ENCODE data around the gene IQCB1.

IQCB1 gene

DNA sequence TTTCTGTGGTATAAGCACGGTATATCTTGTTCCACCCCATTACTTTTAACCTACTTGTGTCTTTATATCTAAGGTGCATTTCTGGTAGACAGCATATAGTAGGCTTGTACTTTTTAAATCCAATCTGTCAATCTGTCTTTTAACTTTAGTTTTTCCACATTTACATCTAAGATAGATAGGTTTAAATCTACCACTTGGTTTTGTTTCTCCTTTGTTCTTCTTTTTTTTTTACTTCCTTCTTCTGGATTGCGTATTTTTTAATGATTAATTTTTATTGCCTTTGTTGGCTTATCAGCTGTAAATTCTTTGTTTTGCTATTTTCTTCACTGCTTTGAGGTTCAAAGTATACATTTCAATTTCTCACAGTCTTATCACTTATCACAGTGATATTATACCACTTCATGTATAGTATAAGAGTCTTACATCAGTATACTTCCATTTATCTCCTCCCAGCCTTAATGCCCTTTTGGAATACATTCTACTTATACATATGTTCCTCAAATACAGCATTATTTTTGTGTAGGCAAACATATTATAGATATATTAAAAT lies 31.0 kb downstream of the IQCB1 start:
- no peak overlapping the region for H2BK5ac ChIP-seq (ENCODE audit: low read depth, low read length, poor library complexity, severe bottlenecking)
- no peaks in the 10 kb centered on the region for H3K9me3 ChIP-seq (ENCODE audit: control insufficient read depth, low read length)
- peaks cover 2 to 50% of the 10 kb centered on the region in 2 experiments for H3K36me3 ChIP-seq (ENCODE audit: control insufficient read depth in 1 of 2, insufficient read depth in 2 of 2, low read depth in 1 of 2, low read length in 2 of 2)
- H2BK120ac ChIP-seq (ENCODE audit: low read depth, low read length): no peak overlapping the region
- H3K23ac ChIP-seq (ENCODE audit: low read length in 2 of 2): no peak overlapping the region
- H3K9ac ChIP-seq (ENCODE audit: low read length): no peak overlapping the region
- no peak overlapping the region for H2BK12ac ChIP-seq (ENCODE audit: low read length in 2 of 2)
- no peak overlapping the region for H2BK15ac ChIP-seq (ENCODE audit: low read depth, poor library complexity, severe bottlenecking)
- no peak overlapping the region for H3K4me3 ChIP-seq (ENCODE audit: insufficient read depth in 1 of 2, low read depth in 1 of 2, low read length in 2 of 2)
- no peak overlapping the region for H3K18ac ChIP-seq (ENCODE audit: low read depth in 1 of 2, low read length in 2 of 2)
- DNase-seq: no peak
- no peaks in the 10 kb centered on the region for H3K27me3 ChIP-seq (ENCODE audit: control insufficient read depth in 1 of 2, insufficient read depth in 1 of 2, low read length in 2 of 2)
- H3K27ac ChIP-seq (ENCODE audit: low read length, poor library complexity, severe bottlenecking): no peak overlapping the region
- H2AK5ac ChIP-seq (ENCODE audit: low read length, severe bottlenecking): no peak overlapping the region
- H4K8ac ChIP-seq (ENCODE audit: low read length): no peak overlapping the region
- no peak overlapping the region for H3K4ac ChIP-seq (ENCODE audit: low read depth in 1 of 2, low read length in 2 of 2)
- no peak overlapping the region for H4K91ac ChIP-seq (ENCODE audit: low read length)
- no peak overlapping the region for H3K14ac ChIP-seq (ENCODE audit: low read length in 2 of 2)
- no peaks in the 10 kb centered on the region for H3K4me1 ChIP-seq (ENCODE audit: control insufficient read depth, insufficient read depth, low read depth, low read length)
- no peak overlapping the region for H2AFZ ChIP-seq (ENCODE audit: low read depth, low read length)
- H3K4me2 ChIP-seq (ENCODE audit: low read length, poor library complexity, severe bottlenecking): no peak overlapping the region
- peaks cover 2% of the 10 kb centered on the region for H3K79me1 ChIP-seq (replicated peaks; ENCODE audit: low read length, poor library complexity, severe bottlenecking)
- no CpG with 5 or more reads among the region's 2 CpGs for WGBS

- H3K9ac ChIP-seq (ENCODE audit: low read length): no peak overlapping the region
These were observed 34.0 kb downstream of the IQCB1 start for GRCh38 chr3:121800906-121801305.

GRCh38 chr3:121796970-121797369 lies 37.9 kb downstream of the IQCB1 start:
- no peak overlapping the region for H3K4me2 ChIP-seq (ENCODE audit: low read length, poor library complexity, severe bottlenecking)
- H2AK5ac ChIP-seq (ENCODE audit: low read length, severe bottlenecking): no peak overlapping the region
- no peak overlapping the region for H2BK5ac ChIP-seq (ENCODE audit: low read depth, low read length, poor library complexity, severe bottlenecking)
- H2BK15ac ChIP-seq (ENCODE audit: low read depth, poor library complexity, severe bottlenecking): no peak overlapping the region
- no peak overlapping the region for H4K8ac ChIP-seq (ENCODE audit: low read length)
- no peak overlapping the region for H3K14ac ChIP-seq (ENCODE audit: low read length in 2 of 2)
- H3K79me1 ChIP-seq (replicated peaks; ENCODE audit: low read length, poor library complexity, severe bottlenecking): no peaks in the 10 kb centered on the region
- H3K36me3 ChIP-seq (ENCODE audit: control insufficient read depth in 1 of 2, insufficient read depth in 2 of 2, low read depth in 1 of 2, low read length in 2 of 2): peaks cover 0 to 37% of the 10 kb centered on the region in 2 experiments
- H3K9me3 ChIP-seq (ENCODE audit: control insufficient read depth, low read length): no peaks in the 10 kb centered on the region
- no peak overlapping the region for H2BK120ac ChIP-seq (ENCODE audit: low read depth, low read length)
- DNase-seq: no peak
- H3K4me1 ChIP-seq (ENCODE audit: control insufficient read depth, insufficient read depth, low read depth, low read length): no peaks in the 10 kb centered on the region
- no peak overlapping the region for H3K18ac ChIP-seq (ENCODE audit: low read depth in 1 of 2, low read length in 2 of 2)
- H3K4ac ChIP-seq (ENCODE audit: low read depth in 1 of 2, low read length in 2 of 2): no peak overlapping the region
- no peak overlapping the region for H2BK12ac ChIP-seq (ENCODE audit: low read length in 2 of 2)
- H3K9ac ChIP-seq (ENCODE audit: low read length): no peak overlapping the region
- H3K23ac ChIP-seq (ENCODE audit: low read length in 2 of 2): no peak overlapping the region
- WGBS: no CpG with 5 or more reads among the region's 1 CpG
- H2AFZ ChIP-seq (ENCODE audit: low read depth, low read length): no peak overlapping the region
- H4K91ac ChIP-seq (ENCODE audit: low read length): no peak overlapping the region
- no peaks in the 10 kb centered on the region for H3K27me3 ChIP-seq (ENCODE audit: control insufficient read depth in 1 of 2, insufficient read depth in 1 of 2, low read length in 2 of 2)
- H3K4me3 ChIP-seq (ENCODE audit: insufficient read depth in 1 of 2, low read depth in 1 of 2, low read length in 2 of 2): no peak overlapping the region
- H3K27ac ChIP-seq (ENCODE audit: low read length, poor library complexity, severe bottlenecking): no peak overlapping the region

More at GRCh38 chr3:121800906-121801305, 34.0 kb downstream of the IQCB1 start:
- Histone ChIP-seq H3K18ac (ENCODE audit: low read depth in 1 of 2, low read length in 2 of 2) (no peak overlapping the region), H3K4me2 (ENCODE audit: low read length, poor library complexity, severe bottlenecking) (no peak overlapping the region), H2BK5ac (ENCODE audit: low read depth, low read length, poor library complexity, severe bottlenecking) (no peak overlapping the region), H3K27ac (ENCODE audit: low read length, poor library complexity, severe bottlenecking) (no peak overlapping the region), H4K8ac (ENCODE audit: low read length) (no peak overlapping the region), H3K9me3 (ENCODE audit: control insufficient read depth, low read length) (no peaks in the 10 kb centered on the region), H3K4me3 (ENCODE audit: insufficient read depth in 1 of 2, low read depth in 1 of 2, low read length in 2 of 2) (no peak overlapping the region), H3K27me3 (ENCODE audit: control insufficient read depth in 1 of 2, insufficient read depth in 1 of 2, low read length in 2 of 2) (no peaks in the 10 kb centered on the region), H3K14ac (ENCODE audit: low read length in 2 of 2) (no peak overlapping the region), H2BK12ac (ENCODE audit: low read length in 2 of 2) (no peak overlapping the region), H3K4me1 (ENCODE audit: control insufficient read depth, insufficient read depth, low read depth, low read length) (no peaks in the 10 kb centered on the region), H3K23ac (ENCODE audit: low read length in 2 of 2) (no peak overlapping the region), H2AK5ac (ENCODE audit: low read length, severe bottlenecking) (no peak overlapping the region), H2AFZ (ENCODE audit: low read depth, low read length) (no peak overlapping the region), H3K36me3 (ENCODE audit: control insufficient read depth in 1 of 2, insufficient read depth in 2 of 2, low read depth in 1 of 2, low read length in 2 of 2) (peaks cover 2 to 47% of the 10 kb centered on the region in 2 experiments), H4K91ac (ENCODE audit: low read length) (no peak overlapping the region), H2BK15ac (ENCODE audit: low read depth, poor library complexity, severe bottlenecking) (no peak overlapping the region), H2BK120ac (ENCODE audit: low read depth, low read length) (no peak overlapping the region), H3K4ac (ENCODE audit: low read depth in 1 of 2, low read length in 2 of 2) (no peak overlapping the region), H3K79me1 (replicated peaks; ENCODE audit: low read length, poor library complexity, severe bottlenecking) (peaks cover 2% of the 10 kb centered on the region)
- no peak for DNase-seq

DNA sequence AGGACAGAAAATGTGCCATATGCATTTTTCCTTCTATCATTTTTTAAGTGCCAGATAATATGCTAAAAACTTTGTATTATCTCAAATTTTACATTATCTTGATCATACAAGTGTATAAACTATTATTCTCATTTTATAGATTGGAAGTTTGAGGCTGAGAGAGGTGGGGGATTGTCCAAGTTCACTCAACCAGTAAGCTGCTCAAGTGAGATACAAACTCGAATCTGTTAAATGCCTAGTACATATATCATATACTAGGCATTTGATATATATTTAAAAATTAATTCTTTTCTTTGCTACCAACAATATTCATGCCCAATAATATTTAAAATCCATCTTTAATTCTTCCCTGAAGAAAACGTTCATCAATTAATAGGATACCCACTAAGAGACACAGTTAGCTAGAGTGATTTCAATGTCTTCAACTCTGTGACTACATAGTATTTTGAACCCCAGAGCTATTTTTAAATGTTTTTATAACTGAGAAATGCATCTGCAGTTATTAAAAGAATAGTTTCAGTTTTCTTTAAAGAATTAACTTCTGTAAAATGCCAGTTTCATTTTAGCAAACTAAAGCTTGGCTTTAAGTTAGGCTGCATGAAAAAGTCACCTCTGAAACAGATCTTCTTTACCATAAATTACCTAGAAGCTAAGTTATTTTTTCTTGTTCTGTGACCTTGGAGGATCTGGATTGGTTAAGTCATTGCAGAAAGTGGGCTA lies 40.4 kb downstream of the IQCB1 start:
- H3K4ac ChIP-seq (ENCODE audit: low read depth in 1 of 2, low read length in 2 of 2): no peak overlapping the region
- WGBS: 100% methylated on average over 1 of the region's 2 CpGs
- no peak overlapping the region for H2AK5ac ChIP-seq (ENCODE audit: low read length, severe bottlenecking)
- DNase-seq: no peak
- no peak overlapping the region for H3K23ac ChIP-seq (ENCODE audit: low read length in 2 of 2)
- no peak overlapping the region for H3K9ac ChIP-seq (ENCODE audit: low read length)
- H3K4me3 ChIP-seq (ENCODE audit: insufficient read depth in 1 of 2, low read depth in 1 of 2, low read length in 2 of 2): no peak overlapping the region
- H2BK120ac ChIP-seq (ENCODE audit: low read depth, low read length): no peak overlapping the region
- H3K79me1 ChIP-seq (replicated peaks; ENCODE audit: low read length, poor library complexity, severe bottlenecking): peaks cover 2% of the 10 kb centered on the region
- no peak overlapping the region for H4K8ac ChIP-seq (ENCODE audit: low read length)
- no peaks in the 10 kb centered on the region for H3K27me3 ChIP-seq (ENCODE audit: control insufficient read depth in 1 of 2, insufficient read depth in 1 of 2, low read length in 2 of 2)
- H3K36me3 ChIP-seq (ENCODE audit: control insufficient read depth in 1 of 2, insufficient read depth in 2 of 2, low read depth in 1 of 2, low read length in 2 of 2): peaks cover 0 to 47% of the 10 kb centered on the region in 2 experiments
- H2BK15ac ChIP-seq (ENCODE audit: low read depth, poor library complexity, severe bottlenecking): no peak overlapping the region
- no peaks in the 10 kb centered on the region for H3K4me1 ChIP-seq (ENCODE audit: control insufficient read depth, insufficient read depth, low read depth, low read length)
- H3K9me3 ChIP-seq (ENCODE audit: control insufficient read depth, low read length): no peaks in the 10 kb centered on the region
- no peak overlapping the region for H3K14ac ChIP-seq (ENCODE audit: low read length in 2 of 2)
- no peak overlapping the region for H3K18ac ChIP-seq (ENCODE audit: low read depth in 1 of 2, low read length in 2 of 2)
- H3K4me2 ChIP-seq (ENCODE audit: low read length, poor library complexity, severe bottlenecking): no peak overlapping the region
- H4K91ac ChIP-seq (ENCODE audit: low read length): no peak overlapping the region
- no peak overlapping the region for H3K27ac ChIP-seq (ENCODE audit: low read length, poor library complexity, severe bottlenecking)
- no peak overlapping the region for H2BK5ac ChIP-seq (ENCODE audit: low read depth, low read length, poor library complexity, severe bottlenecking)
- no peak overlapping the region for H2AFZ ChIP-seq (ENCODE audit: low read depth, low read length)
- H2BK12ac ChIP-seq (ENCODE audit: low read length in 2 of 2): no peak overlapping the region
